Keratinocyte (primary cell): ENCODE measurements around the gene PPP2R5E.

Experiments used
- EZH2 ChIP-seq: IDR thresholded peaks from one replicate; pipeline ENCODE4 v1.6.1; 2012; ENCODE audit warnings: inconsistent platforms, mild to moderate bottlenecking, low read length, moderate library complexity
- TF ChIP-seq, protein P1 (sequence below), 3 experiments: IDR thresholded peaks in 1 of 3; conservative IDR thresholded peaks in 1 of 3; optimal IDR thresholded peaks in 1 of 3; 2 replicates in 2 of 3; 3 replicates in 1 of 3; pipeline versions ENCODE3 to v1.5.1; 2011; ENCODE audit warnings: low read length in 3 of 3, mild to moderate bottlenecking in 3 of 3, moderate library complexity in 2 of 3, control low read depth in 1 of 3, inconsistent platforms in 1 of 3; ENCODE audit not compliant: insufficient read depth in 2 of 3; ENCODE audit errors: extremely low read depth in 1 of 3

DNA sequence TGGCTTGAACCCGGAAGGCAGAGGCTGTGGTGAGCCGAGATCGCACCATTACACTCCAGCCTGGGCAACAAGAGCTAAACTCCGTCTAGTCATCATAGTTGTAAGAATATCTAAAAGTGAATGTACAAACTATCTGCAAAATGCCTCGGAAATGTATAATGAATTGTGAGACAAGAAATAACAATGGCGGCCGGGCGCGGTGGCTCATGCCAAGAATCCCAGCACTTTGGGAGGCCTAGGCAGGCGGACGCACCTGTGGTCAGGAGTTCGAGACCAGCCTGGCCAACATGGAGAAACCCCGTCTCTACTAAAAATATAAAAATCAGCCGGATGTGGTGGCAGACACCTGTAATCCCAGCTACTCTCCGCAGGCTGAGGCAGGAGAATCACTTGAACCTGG is 9.7 kb downstream of the PPP2R5E start:
- TF ChIP-seq, protein P1, sequence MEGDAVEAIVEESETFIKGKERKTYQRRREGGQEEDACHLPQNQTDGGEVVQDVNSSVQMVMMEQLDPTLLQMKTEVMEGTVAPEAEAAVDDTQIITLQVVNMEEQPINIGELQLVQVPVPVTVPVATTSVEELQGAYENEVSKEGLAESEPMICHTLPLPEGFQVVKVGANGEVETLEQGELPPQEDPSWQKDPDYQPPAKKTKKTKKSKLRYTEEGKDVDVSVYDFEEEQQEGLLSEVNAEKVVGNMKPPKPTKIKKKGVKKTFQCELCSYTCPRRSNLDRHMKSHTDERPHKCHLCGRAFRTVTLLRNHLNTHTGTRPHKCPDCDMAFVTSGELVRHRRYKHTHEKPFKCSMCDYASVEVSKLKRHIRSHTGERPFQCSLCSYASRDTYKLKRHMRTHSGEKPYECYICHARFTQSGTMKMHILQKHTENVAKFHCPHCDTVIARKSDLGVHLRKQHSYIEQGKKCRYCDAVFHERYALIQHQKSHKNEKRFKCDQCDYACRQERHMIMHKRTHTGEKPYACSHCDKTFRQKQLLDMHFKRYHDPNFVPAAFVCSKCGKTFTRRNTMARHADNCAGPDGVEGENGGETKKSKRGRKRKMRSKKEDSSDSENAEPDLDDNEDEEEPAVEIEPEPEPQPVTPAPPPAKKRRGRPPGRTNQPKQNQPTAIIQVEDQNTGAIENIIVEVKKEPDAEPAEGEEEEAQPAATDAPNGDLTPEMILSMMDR (optimal IDR thresholded peaks at IDR 0.05 in 1 of 3, IDR thresholded peaks at IDR 0.05 in 1 of 3, conservative IDR thresholded peaks at IDR 0.05 in 1 of 3; ENCODE audit: extremely low read depth in 1 of 3, insufficient read depth in 2 of 3, low read length in 3 of 3), result no peak
- no peak for TF ChIP-seq EZH2
